Gastrocnemius medialis (tissue), 4 donors: ENCODE data around the gene DYNLT5. TPM values are rescaled to one million over a fixed set of nuclear protein-coding genes. Genes with fewer than 3 reads are reported as not detected.

ENCODE experiments used
- ATAC-seq, 2 donors: fragments of 150-250 bp; one replicate each; pipeline ENCODE4 v1.9.1; 2016
- DNase-seq, 2 donors: peaks; one replicate each; pipeline ENCODE4 v3.0.0-alpha.2; 2019
- H3K27ac ChIP-seq, 4 donors: fragments of 200-600 bp; sonication (generic); 1 replicate in 1 of 4; 2 replicates in 3 of 4; pipeline ENCODE4 v1.5.1; 2016 to 2018; ENCODE audit warnings: mild to moderate bottlenecking in 2 of 4, moderate library complexity in 1 of 4
- H3K27me3 ChIP-seq, 3 donors: fragments of 200-600 bp; sonication (generic) in 2 of 3; 1 replicate in 1 of 3; 2 replicates in 2 of 3; pipeline versions ENCODE4 v1.5.1 to v1.6.0; 2016 to 2019; ENCODE audit warnings: mild to moderate bottlenecking in 1 of 3, moderate library complexity in 1 of 3
- H3K36me3 ChIP-seq, 2 donors: fragments of 200-600 bp; sonication (generic) in 1 of 2; one replicate each; pipeline ENCODE4 v1.5.1; 2017 to 2018
- H3K4me1 ChIP-seq, 2 donors: fragments of 200-600 bp; sonication (generic) in 1 of 2; one replicate each; pipeline ENCODE4 v1.5.1; 2016 to 2017; ENCODE audit warnings: mild to moderate bottlenecking in 2 of 2
- H3K4me3 ChIP-seq, 4 donors: fragments of 200-600 bp; sonication (generic) in 3 of 4; 1 replicate in 1 of 4; 2 replicates in 3 of 4; pipeline ENCODE4 v1.5.1; 2016 to 2019; ENCODE audit warnings: mild to moderate bottlenecking in 2 of 4
- H3K9me3 ChIP-seq, 3 donors: fragments of 200-600 bp; sonication (generic) in 2 of 3; 1 replicate in 1 of 3; 2 replicates in 2 of 3; pipeline ENCODE4 v1.5.1; 2016 to 2019
- CTCF ChIP-seq, 5 experiments: fragments of 450-650 bp in 3 of 5; fragments of 200-600 bp in 2 of 5; sonication (generic) in 2 of 5; IDR thresholded peaks in 4 of 5; conservative IDR thresholded peaks in 1 of 5; 1 replicate in 4 of 5; 2 replicates in 1 of 5; pipeline ENCODE4 v1.5.1; 2016 to 2019; ENCODE audit warnings: antibody characterized with exemption in 5 of 5, mild to moderate bottlenecking in 3 of 5, moderate library complexity in 3 of 5
- POLR2A ChIP-seq, 2 donors: fragments of 450-650 bp; IDR thresholded peaks; one replicate each; pipeline ENCODE4 v1.6.1; 2017; ENCODE audit warnings: antibody characterized with exemption in 2 of 2, mild to moderate bottlenecking in 2 of 2, moderate library complexity in 2 of 2
- in situ Hi-C, 4 donors: fragments of 200-750 bp; cut with MboI; loops; one replicate each; pipeline versions ENCODE4 v1.15.0 to v1.8.0; 2017; ENCODE audit warnings: low sequenced_read_pairs in 4 of 4
- intact Hi-C: fragments of 100-400 bp; cut with DNase I; formaldehyde crosslinking; loops from one replicate; pipeline ENCODE4 v1.15.1; 2023; ENCODE audit warnings: low total_unique reads
- total RNA-seq, 4 donors: library from RNA; depleted of rRNA; stranded (reverse); fragments of >200 nt; gene quantifications; one replicate each; pipeline versions ENCODE4 v1.1.0 to v1.2.3, GENCODE V29; 2016

DYNLT5 gene
- total RNA-seq, 4 donors from 2014 or later = 1.6 TPM; not detected in 3

GRCh38 chr1:66739401-66740157 lies 12.7 kb upstream of the DYNLT5 start:
- TF ChIP-seq CTCF (IDR thresholded peaks at IDR 0.05 in 4 of 5, conservative IDR thresholded peaks at IDR 0.05 in 1 of 5) (no peak), POLR2A (IDR thresholded peaks at IDR 0.05) (no peak)
- intact Hi-C loops (no loop called here), in situ Hi-C loops (loop anchor here in 1 of 4 donors (25.0 kb wide), 1 partner anchor 502 kb away; no protein-coding TSS in a partner anchor)
- Histone ChIP-seq H3K27me3 (no peaks in the 10 kb centered on the region), H3K4me3 (no peak overlapping the region), H3K36me3 (no peaks in the 10 kb centered on the region), H3K9me3 (no peaks in the 10 kb centered on the region), H3K27ac (peak overlapping the region in 1 of 4 donors; percentile 4), H3K4me1 (no peaks in the 10 kb centered on the region)
- ATAC-seq = no peak
- DNase-seq = no peak

- ATAC-seq = no peak
- no peak for DNase-seq
- no peak for TF ChIP-seq POLR2A (IDR thresholded peaks at IDR 0.05)
- no peak for TF ChIP-seq CTCF (IDR thresholded peaks at IDR 0.05 in 4 of 5, conservative IDR thresholded peaks at IDR 0.05 in 1 of 5)
- Histone ChIP-seq H3K4me3 (no peak overlapping the region), H3K9me3 (no peaks in the 10 kb centered on the region), H3K4me1 (no peaks in the 10 kb centered on the region), H3K27ac (no peak overlapping the region), H3K36me3 (no peaks in the 10 kb centered on the region), H3K27me3 (no peaks in the 10 kb centered on the region)
- intact Hi-C loops = no loop called here
- in situ Hi-C loops = loop anchor here in 1 of 4 donors (25.0 kb wide), 1 partner anchor 508 kb away; no protein-coding TSS in a partner anchor
These were observed 6.8 kb upstream of the DYNLT5 start for GRCh38 chr1:66745451-66745850.

GRCh38 chr1:66747501-66747900 lies 4.8 kb upstream of the DYNLT5 start:
- intact Hi-C loops = no loop called here

GRCh38 chr1:66750577-66750976 lies 1.7 kb upstream of the DYNLT5 start:
- Histone ChIP-seq H3K9me3 (no peaks in the 10 kb centered on the region), H3K4me3 (no peak overlapping the region), H3K4me1 (peaks cover 3 to 6% of the 10 kb centered on the region in 2 donors), H3K27me3 (peaks cover 0 to 6% (median 2%) of the 10 kb centered on the region in 3 donors), H3K36me3 (no peaks in the 10 kb centered on the region), H3K27ac (no peak overlapping the region)
- intact Hi-C loops (loop anchor here (10.0 kb wide), 1 partner anchor 496 kb away; no protein-coding TSS in a partner anchor), in situ Hi-C loops (loop anchor here (25.0 kb wide), 3 partner anchors 237 to 762 kb away; no protein-coding TSS in a partner anchor)
- DNase-seq (no peak), ATAC-seq (no peak)
- TF ChIP-seq CTCF (IDR thresholded peaks at IDR 0.05 in 4 of 5, conservative IDR thresholded peaks at IDR 0.05 in 1 of 5) (no peak), POLR2A (IDR thresholded peaks at IDR 0.05) (no peak)

More at GRCh38 chr1:66747501-66747900, 4.8 kb upstream of the DYNLT5 start:
- Histone ChIP-seq H3K9me3 (no peaks in the 10 kb centered on the region), H3K4me1 (peaks cover under 1 to 3% of the 10 kb centered on the region in 2 donors), H3K4me3 (no peak overlapping the region), H3K27me3 (peaks cover 0 to 3% (median 0%) of the 10 kb centered on the region in 3 donors), H3K36me3 (no peaks in the 10 kb centered on the region), H3K27ac (no peak overlapping the region)
- ATAC-seq (no peak), DNase-seq (no peak)
- in situ Hi-C loops = loop anchor here in 1 of 4 donors (25.0 kb wide), 1 partner anchor 510 kb away; no protein-coding TSS in a partner anchor
- TF ChIP-seq CTCF (IDR thresholded peaks at IDR 0.05 in 4 of 5, conservative IDR thresholded peaks at IDR 0.05 in 1 of 5) (no peak), POLR2A (IDR thresholded peaks at IDR 0.05) (no peak)
